SU-DHL-6 (cell line): ENCODE data around the gene FRY.

Experiments used
- H2AFZ ChIP-seq: fragments of 200-600 bp; sonication (generic); 2 replicates; pipeline ENCODE4 v1.6.1; 2014; ENCODE audit warnings: low read depth, mild to moderate bottlenecking, moderate library complexity, mixed read lengths, antibody characterized with exemption, low read length; ENCODE audit not compliant: severe bottlenecking
- H3F3A ChIP-seq: fragments of 200-600 bp; shearing (Covaris generic); 2 replicates; pipeline ENCODE4 v1.6.0; 2016; ENCODE audit warnings: antibody characterized with exemption, mild to moderate bottlenecking; ENCODE audit not compliant: insufficient read depth
- H3K27ac ChIP-seq: fragments of 200-600 bp; sonication (generic); 2 replicates; pipeline ENCODE4 v1.5.1; 2016; ENCODE audit warnings: low read depth, mild to moderate bottlenecking, low read length, moderate library complexity, mixed read lengths
- H3K27me3 ChIP-seq: fragments of 200-600 bp; sonication (generic), shearing (Covaris generic); 2 replicates; pipeline ENCODE4 v1.6.0; 2014; ENCODE audit warnings: mild to moderate bottlenecking, low read length
- H3K36me3 ChIP-seq: fragments of 200-600 bp; sonication (generic); 2 replicates; pipeline ENCODE4 v1.6.1; 2014; ENCODE audit warnings: mild to moderate bottlenecking, low read length, mixed read lengths
- H3K4me2 ChIP-seq: fragments of 300-600, 200-600 bp; shearing (Covaris generic), sonication (generic); 2 replicates; pipeline ENCODE4 v1.6.0; 2014; ENCODE audit warnings: low read length, low read depth, mild to moderate bottlenecking; ENCODE audit not compliant: poor library complexity, severe bottlenecking
- H3K4me3 ChIP-seq: fragments of 200-600 bp; sonication (generic); 2 replicates; pipeline ENCODE4 v1.5.1; 2014; ENCODE audit warnings: antibody characterized with exemption, low read length, mild to moderate bottlenecking, mixed read lengths; ENCODE audit not compliant: insufficient read depth, poor library complexity, severe bottlenecking
- H3K79me2 ChIP-seq: fragments of 200-600 bp; sonication (generic); 2 replicates; pipeline ENCODE4 v1.6.1; 2014; ENCODE audit warnings: mild to moderate bottlenecking, low read length, moderate library complexity; ENCODE audit not compliant: insufficient read depth
- H3K9ac ChIP-seq: fragments of 200-600 bp; sonication (generic); 2 replicates; pipeline ENCODE4 v1.7.0; 2014; ENCODE audit warnings: mild to moderate bottlenecking, low read length
- H3K9me2 ChIP-seq: fragments of 200-600 bp; sonication (generic); replicated peaks from 2 replicates; pipeline ENCODE4 v1.6.1; 2014; ENCODE audit warnings: low read length; ENCODE audit not compliant: insufficient read depth
- H3K9me3 ChIP-seq: fragments of 200-600 bp; sonication (generic); 2 replicates; pipeline ENCODE4 v1.6.1; 2014; ENCODE audit warnings: low read length, mixed read lengths; ENCODE audit not compliant: insufficient read depth
- H4K20me1 ChIP-seq: fragments of 200-600 bp; sonication (generic); 2 replicates; pipeline ENCODE4 v1.6.1; 2014; ENCODE audit warnings: low read depth, mild to moderate bottlenecking, antibody characterized with exemption, low read length, moderate library complexity, mixed read lengths
- CTCF ChIP-seq: fragments of 200-600 bp; sonication (generic); IDR thresholded peaks from one replicate; pipeline ENCODE4 v1.5.1; 2017; ENCODE audit warnings: antibody characterized with exemption, mild to moderate bottlenecking, low read length, moderate library complexity; ENCODE audit not compliant: insufficient read depth, poor library complexity, severe bottlenecking
- EZH2phosphoT487 ChIP-seq: fragments of 200-600 bp; sonication (generic), shearing (Covaris generic); conservative IDR thresholded peaks from 2 replicates; pipeline ENCODE4 v1.6.1; 2018; ENCODE audit warnings: mild to moderate bottlenecking, antibody characterized with exemption, low read length, moderate library complexity, mixed read lengths

Gene FRY

GRCh38 chr13:32203221-32203620 lies 171.6 kb downstream of the FRY start:
- Histone ChIP-seq H3K9ac (no peak overlapping the region), H3K4me2 (no peak overlapping the region), H3K27me3 (no peaks in the 10 kb centered on the region), H3K36me3 (no peaks in the 10 kb centered on the region), H3K79me2 (no peaks in the 10 kb centered on the region), H3K9me2 (no peaks in the 10 kb centered on the region), H3F3A (no peaks in the 10 kb centered on the region), H3K9me3 (no peaks in the 10 kb centered on the region), H3K4me3 (no peak overlapping the region), H4K20me1 (no peaks in the 10 kb centered on the region), H3K27ac (no peak overlapping the region), H2AFZ (no peak overlapping the region)
- no peak for TF ChIP-seq EZH2phosphoT487
- TF ChIP-seq CTCF = no peak

GRCh38 chr13:32203736-32204135 lies 172.2 kb downstream of the FRY start:
- Histone ChIP-seq H2AFZ (no peak overlapping the region), H3K4me3 (no peak overlapping the region), H3K79me2 (no peaks in the 10 kb centered on the region), H4K20me1 (no peaks in the 10 kb centered on the region), H3K27ac (no peak overlapping the region), H3K9ac (no peak overlapping the region), H3K9me3 (no peaks in the 10 kb centered on the region), H3K9me2 (no peaks in the 10 kb centered on the region), H3K27me3 (no peaks in the 10 kb centered on the region), H3K36me3 (no peaks in the 10 kb centered on the region), H3F3A (no peaks in the 10 kb centered on the region), H3K4me2 (no peak overlapping the region)
- no peak for TF ChIP-seq CTCF
- TF ChIP-seq EZH2phosphoT487 = no peak

GRCh38 chr13:32205431-32206096 lies 174.0 kb downstream of the FRY start:
- Histone ChIP-seq H3K9me2 (no peaks in the 10 kb centered on the region), H3F3A (no peaks in the 10 kb centered on the region), H3K4me2 (no peak overlapping the region), H4K20me1 (no peaks in the 10 kb centered on the region), H3K27ac (no peak overlapping the region), H2AFZ (no peak overlapping the region), H3K9me3 (no peaks in the 10 kb centered on the region), H3K36me3 (no peaks in the 10 kb centered on the region), H3K9ac (no peak overlapping the region), H3K4me3 (no peak overlapping the region), H3K79me2 (no peaks in the 10 kb centered on the region), H3K27me3 (no peaks in the 10 kb centered on the region)
- TF ChIP-seq EZH2phosphoT487 = no peak
- TF ChIP-seq CTCF = no peak
